Body of pancreas (tissue), 4 donors: ENCODE results near the gene AP1M1.

Source experiments
- CTCF ChIP-seq, 7 experiments: fragments of 450-650 bp in 4 of 7; fragments of 200-600 bp in 3 of 7; sonication (generic) in 3 of 7; IDR thresholded peaks; one replicate each; pipeline ENCODE4 v1.5.1; 2016 to 2019; ENCODE audit warnings: antibody characterized with exemption in 7 of 7
- POLR2A ChIP-seq, 3 donors: fragments of 450-650 bp; IDR thresholded peaks; one replicate each; pipeline ENCODE4 v1.6.1; 2016; ENCODE audit warnings: antibody characterized with exemption in 3 of 3, mild to moderate bottlenecking in 2 of 3

GRCh38 chr19:16155128-16155527 lies 42.6 kb upstream of the AP1M1 start:
- TF ChIP-seq POLR2A (IDR thresholded peaks at IDR 0.05) (no peak), CTCF (IDR thresholded peaks at IDR 0.05) (no peak)
